ENCODE measurements around the gene OXER1.

DNA sequence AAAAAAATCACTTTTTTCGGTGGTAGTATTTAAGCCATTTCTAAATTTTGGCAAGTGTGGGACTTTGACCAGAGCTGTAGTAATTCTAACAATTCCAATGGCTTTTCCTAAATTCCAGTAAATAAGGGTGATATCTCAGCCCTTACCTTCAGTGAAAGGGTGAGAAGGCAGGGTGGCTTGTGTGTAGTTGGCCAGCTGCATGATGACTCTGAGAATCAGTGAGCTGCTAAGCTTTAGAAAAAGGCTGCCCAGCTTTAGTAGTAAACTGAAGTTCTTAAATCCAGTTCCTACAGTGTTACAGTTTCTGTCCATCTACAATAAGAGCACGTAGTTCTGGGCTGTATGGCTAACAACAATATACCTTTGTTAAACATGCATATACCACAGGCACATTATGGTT, 42.0 kb downstream of the OXER1 start:
- TF ChIP-seq EZH2 (IDR thresholded peaks at IDR 0.05; ENCODE audit: insufficient read depth, poor library complexity, severe bottlenecking) (no peak), EZH2phosphoT487 (IDR thresholded peaks at IDR 0.05; ENCODE audit: insufficient read depth, low read depth) (no peak)

All from GM23248 (cell line).